Tongue (tissue), 2 donors: Measurements from ENCODE around the gene CDCA3. TPM values are rescaled to one million over a fixed set of nuclear protein-coding genes. Genes with fewer than 3 reads are reported as not detected.
"Not testable (repeated sequence)": the region's sequence is repeated elsewhere in the genome, so short reads cannot be mapped to it uniquely, and the experiment has no call there.

Source experiments
- DNase-seq: peaks from one replicate; pipeline ENCODE4 v3.0.0-alpha.2; 2015
- total RNA-seq: library from RNA; depleted of rRNA; stranded (reverse); fragments of >200 nt; gene quantifications from one replicate; pipeline ENCODE4 v1.2.3, GENCODE V29; 2014

CDCA3 gene
- 5.9 TPM for total RNA-seq

- peak; percentile 99 for DNase-seq
Observed at GRCh38 chr12:6851153-6851920, at the start of gene CDCA3. Gene CDCA3, minus strand, starts transcription at chr12:6851286. Its CDS starts 334 bp downstream, at chr12:6850952.

GRCh38 chr12:6899837-6900519, 48.9 kb upstream of the CDCA3 start:
- peak; percentile 43 for DNase-seq

GRCh38 chr12:6899427-6899826, 48.3 kb upstream of the CDCA3 start:
- no peak for DNase-seq

GRCh38 chr12:6896846-6897435, 45.9 kb upstream of the CDCA3 start:
- no peak for DNase-seq

GRCh38 chr12:6894321-6894720, 43.2 kb upstream of the CDCA3 start:
- no peak for DNase-seq

GRCh38 chr12:6892683-6893082, 41.6 kb upstream of the CDCA3 start:
- DNase-seq, result not testable (repeated sequence)

- DNase-seq, result no peak
Observed at GRCh38 chr12:6891646-6892001, 40.5 kb upstream of the CDCA3 start.

- peak; percentile 99 for DNase-seq
Observed at GRCh38 chr12:6890789-6891645, 39.9 kb upstream of the CDCA3 start.

- not testable (repeated sequence) for DNase-seq
Observed at GRCh38 chr12:6889775-6890573, 38.9 kb upstream of the CDCA3 start.

- not testable (repeated sequence) for DNase-seq
Observed at GRCh38 chr12:6888794-6889193, 37.7 kb upstream of the CDCA3 start.

GRCh38 chr12:6888360-6888759, 37.3 kb upstream of the CDCA3 start:
- DNase-seq, result no peak

- no peak for DNase-seq
Observed at GRCh38 chr12:6887460-6887859, 36.4 kb upstream of the CDCA3 start.

- not testable (repeated sequence) for DNase-seq
Observed at GRCh38 chr12:6886206-6886999, 35.3 kb upstream of the CDCA3 start.

GRCh38 chr12:6884539-6884938, 33.5 kb upstream of the CDCA3 start:
- DNase-seq, result no peak

GRCh38 chr12:6883683-6884082, 32.6 kb upstream of the CDCA3 start:
- DNase-seq, result no peak

- DNase-seq, result no peak
Observed at GRCh38 chr12:6883252-6883651, 32.2 kb upstream of the CDCA3 start.

- DNase-seq, result not testable (repeated sequence)
Observed at GRCh38 chr12:6879824-6880223, 28.7 kb upstream of the CDCA3 start.

- DNase-seq, result not testable (repeated sequence)
Observed at GRCh38 chr12:6874015-6874368, 22.9 kb upstream of the CDCA3 start.

- DNase-seq, result peak; percentile 98
Observed at GRCh38 chr12:6873094-6874014, 22.3 kb upstream of the CDCA3 start, which contains the start of gene SPSB2. Gene SPSB2, minus strand, starts transcription at chr12:6873303. Its CDS starts 402 bp downstream, at chr12:6872901.
